CD4-positive, alpha-beta memory T cell (primary cell): ENCODE data around the gene HLA-DMB. TPM values are rescaled to one million over a fixed set of nuclear protein-coding genes. Genes with fewer than 3 reads are reported as not detected.

Experiments used
- CTCF ChIA-PET: fragments of 350-600 bp; sonication (Branson Sonifier 250); formaldehyde crosslinking; loops from one replicate; lab custom pipeline; 2021; ENCODE audit warnings: inconsistent platforms; ENCODE audit not compliant: partially characterized antibody; lab: Charles Lee
- POLR2A ChIA-PET: fragments of 350-600 bp; sonication (Branson Sonifier 250); formaldehyde crosslinking; loops from one replicate; lab custom pipeline; 2021; ENCODE audit not compliant: partially characterized antibody; lab: Charles Lee
- DNase-seq, 5 donors: peaks; one replicate each; pipeline versions ENCODE4 v3.0.0 to v3.0.0-alpha.2; 2020 to 2022; ENCODE audit warnings: mixed read lengths in 1 of 5
- H3K27ac ChIP-seq: one replicate; pipeline ENCODE4 v1.7.0; 2013; ENCODE audit warnings: low read depth, low read length
- H3K27me3 ChIP-seq: 2 replicates; pipeline ENCODE4 v1.7.0; 2013; ENCODE audit warnings: mild to moderate bottlenecking, low read length, moderate library complexity; ENCODE audit not compliant: insufficient read depth
- H3K36me3 ChIP-seq: 2 replicates; pipeline ENCODE4 v1.7.0; 2013; ENCODE audit warnings: mild to moderate bottlenecking, low read length, moderate library complexity; ENCODE audit not compliant: insufficient read depth
- H3K4me1 ChIP-seq: 2 replicates; pipeline ENCODE4 v1.7.0; 2013; ENCODE audit warnings: mild to moderate bottlenecking, low read length, moderate library complexity; ENCODE audit not compliant: insufficient read depth
- H3K4me3 ChIP-seq, 2 donors: one replicate each; pipeline ENCODE4 v1.7.0; 2013; ENCODE audit warnings: low read length in 2 of 2, mild to moderate bottlenecking in 1 of 2
- H3K9me3 ChIP-seq, 2 donors: one replicate each; pipeline ENCODE4 v1.7.0; 2013; ENCODE audit warnings: low read length in 2 of 2, control low read depth in 1 of 2; ENCODE audit not compliant: control insufficient read depth in 1 of 2
- H3K27ac Mint-ChIP-seq, 7 donors: one replicate each; pipeline ENCODE4 v1.8.0; 2020 to 2021; ENCODE audit warnings: mixed read lengths in 7 of 7, mild to moderate bottlenecking in 6 of 7, inconsistent platforms in 3 of 7, moderate library complexity in 3 of 7
- H3K27me3 Mint-ChIP-seq, 2 donors: one replicate each; pipeline ENCODE4 v1.8.0; 2020 to 2021; ENCODE audit warnings: mixed read lengths in 2 of 2
- H3K36me3 Mint-ChIP-seq, 2 donors: one replicate each; pipeline ENCODE4 v1.8.0; 2020 to 2021; ENCODE audit warnings: mixed read lengths in 2 of 2, inconsistent platforms in 1 of 2, mild to moderate bottlenecking in 1 of 2
- H3K4me1 Mint-ChIP-seq, 4 donors: one replicate each; pipeline ENCODE4 v1.8.0; 2020 to 2021; ENCODE audit warnings: mixed read lengths in 4 of 4, mild to moderate bottlenecking in 1 of 4
- H3K4me3 Mint-ChIP-seq, 8 donors: one replicate each; pipeline ENCODE4 v1.8.0; 2020 to 2021; ENCODE audit warnings: mixed read lengths in 8 of 8, mild to moderate bottlenecking in 7 of 8, moderate library complexity in 6 of 8, inconsistent platforms in 3 of 8
- H3K9me3 Mint-ChIP-seq, 8 donors: one replicate each; pipeline ENCODE4 v1.8.0; 2020 to 2021; ENCODE audit warnings: mixed read lengths in 8 of 8, mild to moderate bottlenecking in 5 of 8, inconsistent platforms in 3 of 8, moderate library complexity in 1 of 8
- intact Hi-C: fragments of 100-400 bp; cut with micrococcal nuclease; formaldehyde crosslinking; loops from one replicate; pipeline ENCODE4 v1.15.1; 2023
- polyA plus RNA-seq, 2 donors: library from polyadenylated mRNA; unstranded; fragments of 300-500 nt; fragmentation: Illumina TruSeq; gene quantifications; one replicate each; pipeline ENCODE4 v1.2.3, GENCODE V29; 2021
- total RNA-seq, 2 experiments: library from RNA; stranded (reverse); gene quantifications; one replicate each; pipeline ENCODE4 v1.2.3, GENCODE V29; 2021

The HLA-DMB gene
- total and polyA plus RNA-seq, 4 experiments from 2014 or later = 7.6 to 15.5 (median 8.0) TPM

GRCh38 chr6:32977272-32977952, 36.6 kb upstream of the HLA-DMB start:
- peaks cover 0 to 11% (median 0%) of the 10 kb centered on the region in 8 donors for H3K9me3 Mint-ChIP-seq
- ChIA-PET CTCF (interaction anchor here (0.8 to 22.2 kb wide), 8 partner anchors 8 to 109 kb away, joined by 3 to 631 read pairs (median 5); partner anchors contain the start of genes HLA-DMA and HLA-DMB), POLR2A (interaction anchor here (0.8 to 24.6 kb wide), 8 partner anchors 9 to 781 kb away, joined by 3 to 698 read pairs (median 368); partner anchors contain the start of genes BRD2, HLA-DMA, HLA-DMB and PSMB8)
- Histone ChIP-seq H3K36me3 (peaks cover 73% of the 10 kb centered on the region), H3K4me3 (no peak overlapping the region), H3K9me3 (no peaks in the 10 kb centered on the region), H3K4me1 (peaks cover 47% of the 10 kb centered on the region), H3K27me3 (no peaks in the 10 kb centered on the region), H3K27ac (no peak overlapping the region)
- peaks cover 29 to 72% (median 49%) of the 10 kb centered on the region in 4 donors for H3K4me1 Mint-ChIP-seq
- DNase-seq = no peak
- H3K36me3 Mint-ChIP-seq = peaks cover 79 to 96% of the 10 kb centered on the region in 2 donors
- intact Hi-C loops = no loop called here
- peak overlapping the region in 6 of 7 donors; percentile 30 to 100 (median 72) for H3K27ac Mint-ChIP-seq
- H3K27me3 Mint-ChIP-seq = no peaks in the 10 kb centered on the region
- H3K4me3 Mint-ChIP-seq = peak overlapping the region in 3 of 8 donors; percentile 1 to 35 (median 1)

- peaks cover 26 to 74% (median 44%) of the 10 kb centered on the region in 4 donors for H3K4me1 Mint-ChIP-seq
- intact Hi-C loops = no loop called here
- Histone ChIP-seq H3K27ac (peak overlapping the region; percentile 40), H3K36me3 (peaks cover 73% of the 10 kb centered on the region), H3K27me3 (no peaks in the 10 kb centered on the region), H3K9me3 (no peaks in the 10 kb centered on the region), H3K4me3 (no peak overlapping the region), H3K4me1 (peaks cover 47% of the 10 kb centered on the region)
- POLR2A ChIA-PET = interaction anchor here (2.6 to 24.6 kb wide), 7 partner anchors 2 to 134 kb away, joined by 7 to 698 read pairs (median 607); partner anchors contain the start of genes BRD2, HLA-DMA, HLA-DMB and PSMB8
- peak overlapping the region in 6 of 7 donors; percentile 60 to 100 (median 74) for H3K27ac Mint-ChIP-seq
- H3K36me3 Mint-ChIP-seq = peaks cover 79 to 98% of the 10 kb centered on the region in 2 donors
- CTCF ChIA-PET = interaction anchor here (2.1 to 22.2 kb wide), 4 partner anchors 9 to 90 kb away, joined by 5 to 631 read pairs (median 379); partner anchors contain the start of genes HLA-DMA and HLA-DMB
- peaks cover 0 to 15% (median 0%) of the 10 kb centered on the region in 8 donors for H3K9me3 Mint-ChIP-seq
- no peaks in the 10 kb centered on the region for H3K27me3 Mint-ChIP-seq
- H3K4me3 Mint-ChIP-seq = peak overlapping the region in 5 of 8 donors; percentile 36 to 97 (median 72)
- no peak for DNase-seq
These were observed 35.7 kb upstream of the HLA-DMB start for GRCh38 chr6:32976334-32977069.

- Mint-ChIP-seq H3K9me3 (peaks cover 0 to 17% (median 0%) of the 10 kb centered on the region in 8 donors), H3K36me3 (peaks cover 79 to 99% of the 10 kb centered on the region in 2 donors), H3K4me3 (peak overlapping the region; percentile 34 to 99 (median 94)), H3K4me1 (peaks cover 27 to 81% (median 44%) of the 10 kb centered on the region in 4 donors), H3K27me3 (no peaks in the 10 kb centered on the region), H3K27ac (peak overlapping the region in 6 of 7 donors; percentile 34 to 100 (median 71))
- no peaks in the 10 kb centered on the region for H3K27me3 ChIP-seq
- ChIA-PET POLR2A (interaction anchor here (2.6 to 24.6 kb wide), 7 partner anchors 3 to 133 kb away, joined by 7 to 698 read pairs (median 607); partner anchors contain the start of genes BRD2, HLA-DMA, HLA-DMB and PSMB8), CTCF (interaction anchor here (1.1 to 22.2 kb wide), 5 partner anchors 10 to 138 kb away, joined by 5 to 631 read pairs (median 221); partner anchors contain the start of genes HLA-DMA, HLA-DMB and TAP2)
- intact Hi-C loops = no loop called here
- no peak for DNase-seq
- no peaks in the 10 kb centered on the region for H3K9me3 ChIP-seq
- H3K4me1 ChIP-seq = peaks cover 47% of the 10 kb centered on the region
- peaks cover 67% of the 10 kb centered on the region for H3K36me3 ChIP-seq
- no peak overlapping the region for H3K4me3 ChIP-seq
- H3K27ac ChIP-seq = peak overlapping the region; percentile 40
These were observed 35.1 kb upstream of the HLA-DMB start for GRCh38 chr6:32975886-32976285.

- H3K9me3 Mint-ChIP-seq = peaks cover 0 to 17% (median 0%) of the 10 kb centered on the region in 8 donors
- no peaks in the 10 kb centered on the region for H3K27me3 Mint-ChIP-seq
- H3K4me3 ChIP-seq = peak overlapping the region; percentile 59 to 95
- H3K4me1 ChIP-seq = peaks cover 47% of the 10 kb centered on the region
- no peak for DNase-seq
- POLR2A ChIA-PET = interaction anchor here (0.9 to 24.6 kb wide), 11 partner anchors 4 to 782 kb away, joined by 3 to 698 read pairs (median 186); partner anchors contain the start of genes BRD2, GPSM3, HLA-DMA and HLA-DMB
- no peaks in the 10 kb centered on the region for H3K9me3 ChIP-seq
- peaks cover 55% of the 10 kb centered on the region for H3K36me3 ChIP-seq
- H3K27me3 ChIP-seq = no peaks in the 10 kb centered on the region
- peaks cover 27 to 85% (median 42%) of the 10 kb centered on the region in 4 donors for H3K4me1 Mint-ChIP-seq
- peak overlapping the region; percentile 91 to 99 (median 95) for H3K4me3 Mint-ChIP-seq
- peak overlapping the region; percentile 72 to 100 (median 99) for H3K27ac Mint-ChIP-seq
- CTCF ChIA-PET = interaction anchor here (0.7 to 22.2 kb wide), 7 partner anchors 11 to 137 kb away, joined by 3 to 631 read pairs (median 6); partner anchors contain the start of genes HLA-DMA, HLA-DMB and TAP2
- intact Hi-C loops = loop anchor here (1.0 to 5.0 kb wide), 3 partner anchors 10 to 1263 kb away; partner anchors contain the start of genes AGPAT1, HMGA1 and RNF5
- peaks cover 68 to 96% of the 10 kb centered on the region in 2 donors for H3K36me3 Mint-ChIP-seq
- H3K27ac ChIP-seq = peak overlapping the region; percentile 92
These were observed 33.9 kb upstream of the HLA-DMB start for GRCh38 chr6:32974541-32975308.

GRCh38 chr6:32974016-32974333, 33.1 kb upstream of the HLA-DMB start:
- Mint-ChIP-seq H3K4me3 (peak overlapping the region; percentile 91 to 99 (median 95)), H3K27me3 (no peaks in the 10 kb centered on the region), H3K36me3 (peaks cover 60 to 92% of the 10 kb centered on the region in 2 donors), H3K27ac (peak overlapping the region; percentile 99 to 100 (median 100)), H3K4me1 (peaks cover 27 to 82% (median 40%) of the 10 kb centered on the region in 4 donors), H3K9me3 (peaks cover 0 to 17% (median 0%) of the 10 kb centered on the region in 8 donors)
- ChIA-PET POLR2A (interaction anchor here (0.9 to 24.6 kb wide), 14 partner anchors 5 to 781 kb away, joined by 3 to 698 read pairs (median 100); partner anchors contain the start of genes BRD2, GPSM3, HLA-DMA and HLA-DMB), CTCF (interaction anchor here (0.7 to 22.2 kb wide), 6 partner anchors 11 to 136 kb away, joined by 3 to 631 read pairs (median 114); partner anchors contain the start of genes HLA-DMA, HLA-DMB and TAP2)
- intact Hi-C loops = loop anchor here (1.0 to 5.0 kb wide), 3 partner anchors 10 to 1263 kb away; partner anchors contain the start of genes AGPAT1, HMGA1 and RNF5
- H3K9me3 ChIP-seq = no peaks in the 10 kb centered on the region
- H3K27ac ChIP-seq = peak overlapping the region; percentile 92
- peaks cover 48% of the 10 kb centered on the region for H3K36me3 ChIP-seq
- H3K4me3 ChIP-seq = peak overlapping the region; percentile 59 to 95
- peaks cover 47% of the 10 kb centered on the region for H3K4me1 ChIP-seq
- peak; percentile 52 to 72 (median 55) for DNase-seq
- H3K27me3 ChIP-seq = no peaks in the 10 kb centered on the region
